ENCODE measurements around the gene TDRD5. TPM values are rescaled to one million over a fixed set of nuclear protein-coding genes. Genes with fewer than 3 reads are reported as not detected.

Gene TDRD5
- polyA plus RNA-seq, result under 1 TPM; 0.48 to 0.71 TPM

GRCh38 chr1:179591592-179592580, at the start of gene TDRD5:
TSS of gene TDRD5 (plus strand) at chr1:179591832. CDS start at chr1:179592616, 784 bp downstream.
- peaks cover 0 to 2% of the 10 kb centered on the region in 2 donors for H3K9me3 ChIP-seq (ENCODE audit: control insufficient read depth in 2 of 2, insufficient read depth in 1 of 2, low read depth in 1 of 2, low read length in 1 of 2)
- no peak within 1 kb of the TSS for H3K27ac ChIP-seq (ENCODE audit: low read depth in 2 of 2, low read length in 1 of 2)
- H3K4me3 ChIP-seq (ENCODE audit: low read depth in 1 of 2, low read length in 2 of 2), result peak within 1 kb of the TSS; percentile 45 to 47
- no peaks in the 10 kb centered on the region for H3K36me3 ChIP-seq (ENCODE audit: control insufficient read depth in 2 of 2, insufficient read depth in 2 of 2, low read length in 1 of 2)
- H3K27me3 ChIP-seq (ENCODE audit: control insufficient read depth in 1 of 2, insufficient read depth in 2 of 2, low read length in 2 of 2), result no peaks in the 10 kb centered on the region
- peaks cover 4% of the 10 kb centered on the region in 2 donors for H3K4me1 ChIP-seq (ENCODE audit: control insufficient read depth in 2 of 2, insufficient read depth in 2 of 2, low read length in 1 of 2)
- WGBS, 2 donors, result 17 to 18% methylated on average over 69 to 75 of the region's 75 CpGs

- H3K9me3 ChIP-seq (ENCODE audit: control insufficient read depth in 2 of 2, insufficient read depth in 1 of 2, low read depth in 1 of 2, low read length in 1 of 2), result peaks cover 2 to 3% of the 10 kb centered on the region in 2 donors
- H3K4me1 ChIP-seq (ENCODE audit: control insufficient read depth in 2 of 2, insufficient read depth in 2 of 2, low read length in 1 of 2), result no peaks in the 10 kb centered on the region
- no peaks in the 10 kb centered on the region for H3K36me3 ChIP-seq (ENCODE audit: control insufficient read depth in 2 of 2, insufficient read depth in 2 of 2, low read length in 1 of 2)
- no peak overlapping the region for H3K27ac ChIP-seq (ENCODE audit: low read depth in 2 of 2, low read length in 1 of 2)
- WGBS, 2 donors, result 29 to 33% methylated on average over 3 of the region's 3 CpGs
- no peak overlapping the region for H3K4me3 ChIP-seq (ENCODE audit: low read depth in 1 of 2, low read length in 2 of 2)
- no peaks in the 10 kb centered on the region for H3K27me3 ChIP-seq (ENCODE audit: control insufficient read depth in 1 of 2, insufficient read depth in 2 of 2, low read length in 2 of 2)
These were observed 46.3 kb upstream of the TDRD5 start for GRCh38 chr1:179545321-179545720.

GRCh38 chr1:179547021-179547535, 44.6 kb upstream of the TDRD5 start:
- Histone ChIP-seq H3K4me1 (ENCODE audit: control insufficient read depth in 2 of 2, insufficient read depth in 2 of 2, low read length in 1 of 2) (no peaks in the 10 kb centered on the region), H3K4me3 (ENCODE audit: low read depth in 1 of 2, low read length in 2 of 2) (no peak overlapping the region), H3K27ac (ENCODE audit: low read depth in 2 of 2, low read length in 1 of 2) (no peak overlapping the region), H3K27me3 (ENCODE audit: control insufficient read depth in 1 of 2, insufficient read depth in 2 of 2, low read length in 2 of 2) (no peaks in the 10 kb centered on the region), H3K36me3 (ENCODE audit: control insufficient read depth in 2 of 2, insufficient read depth in 2 of 2, low read length in 1 of 2) (no peaks in the 10 kb centered on the region), H3K9me3 (ENCODE audit: control insufficient read depth in 2 of 2, insufficient read depth in 1 of 2, low read depth in 1 of 2, low read length in 1 of 2) (peaks cover 0 to 2% of the 10 kb centered on the region in 2 donors)
- 45 to 75% methylated on average over 2 of the region's 2 CpGs for WGBS, 2 donors

GRCh38 chr1:179548666-179549367, 42.8 kb upstream of the TDRD5 start:
- Histone ChIP-seq H3K4me3 (ENCODE audit: low read depth in 1 of 2, low read length in 2 of 2) (no peak overlapping the region), H3K36me3 (ENCODE audit: control insufficient read depth in 2 of 2, insufficient read depth in 2 of 2, low read length in 1 of 2) (no peaks in the 10 kb centered on the region), H3K27me3 (ENCODE audit: control insufficient read depth in 1 of 2, insufficient read depth in 2 of 2, low read length in 2 of 2) (no peaks in the 10 kb centered on the region), H3K27ac (ENCODE audit: low read depth in 2 of 2, low read length in 1 of 2) (no peak overlapping the region), H3K4me1 (ENCODE audit: control insufficient read depth in 2 of 2, insufficient read depth in 2 of 2, low read length in 1 of 2) (no peaks in the 10 kb centered on the region), H3K9me3 (ENCODE audit: control insufficient read depth in 2 of 2, insufficient read depth in 1 of 2, low read depth in 1 of 2, low read length in 1 of 2) (no peaks in the 10 kb centered on the region)
- WGBS, 2 donors, result 69 to 74% methylated on average over 3 of the region's 3 CpGs

- no peaks in the 10 kb centered on the region for H3K36me3 ChIP-seq (ENCODE audit: control insufficient read depth in 2 of 2, insufficient read depth in 2 of 2, low read length in 1 of 2)
- no peaks in the 10 kb centered on the region for H3K9me3 ChIP-seq (ENCODE audit: control insufficient read depth in 2 of 2, insufficient read depth in 1 of 2, low read depth in 1 of 2, low read length in 1 of 2)
- H3K27me3 ChIP-seq (ENCODE audit: control insufficient read depth in 1 of 2, insufficient read depth in 2 of 2, low read length in 2 of 2), result no peaks in the 10 kb centered on the region
- H3K4me3 ChIP-seq (ENCODE audit: low read depth in 1 of 2, low read length in 2 of 2), result no peak overlapping the region
- no peaks in the 10 kb centered on the region for H3K4me1 ChIP-seq (ENCODE audit: control insufficient read depth in 2 of 2, insufficient read depth in 2 of 2, low read length in 1 of 2)
- no peak overlapping the region for H3K27ac ChIP-seq (ENCODE audit: low read depth in 2 of 2, low read length in 1 of 2)
- WGBS, 2 donors, result 71 to 76% methylated on average over 2 of the region's 2 CpGs
These were observed 42.3 kb upstream of the TDRD5 start for GRCh38 chr1:179549368-179549700.

- Histone ChIP-seq H3K36me3 (ENCODE audit: control insufficient read depth in 2 of 2, insufficient read depth in 2 of 2, low read length in 1 of 2) (no peaks in the 10 kb centered on the region), H3K4me3 (ENCODE audit: low read depth in 1 of 2, low read length in 2 of 2) (no peak overlapping the region), H3K27me3 (ENCODE audit: control insufficient read depth in 1 of 2, insufficient read depth in 2 of 2, low read length in 2 of 2) (no peaks in the 10 kb centered on the region), H3K4me1 (ENCODE audit: control insufficient read depth in 2 of 2, insufficient read depth in 2 of 2, low read length in 1 of 2) (no peaks in the 10 kb centered on the region), H3K27ac (ENCODE audit: low read depth in 2 of 2, low read length in 1 of 2) (no peak overlapping the region), H3K9me3 (ENCODE audit: control insufficient read depth in 2 of 2, insufficient read depth in 1 of 2, low read depth in 1 of 2, low read length in 1 of 2) (no peaks in the 10 kb centered on the region)
- 45 to 52% methylated on average over 9 of the region's 9 CpGs for WGBS, 2 donors
These were observed 40.6 kb upstream of the TDRD5 start for GRCh38 chr1:179550746-179551682.

GRCh38 chr1:179554427-179554826, 37.2 kb upstream of the TDRD5 start:
- Histone ChIP-seq H3K36me3 (ENCODE audit: control insufficient read depth in 2 of 2, insufficient read depth in 2 of 2, low read length in 1 of 2) (no peaks in the 10 kb centered on the region), H3K4me3 (ENCODE audit: low read depth in 1 of 2, low read length in 2 of 2) (no peak overlapping the region), H3K27ac (ENCODE audit: low read depth in 2 of 2, low read length in 1 of 2) (no peak overlapping the region), H3K4me1 (ENCODE audit: control insufficient read depth in 2 of 2, insufficient read depth in 2 of 2, low read length in 1 of 2) (no peaks in the 10 kb centered on the region), H3K9me3 (ENCODE audit: control insufficient read depth in 2 of 2, insufficient read depth in 1 of 2, low read depth in 1 of 2, low read length in 1 of 2) (no peaks in the 10 kb centered on the region), H3K27me3 (ENCODE audit: control insufficient read depth in 1 of 2, insufficient read depth in 2 of 2, low read length in 2 of 2) (no peaks in the 10 kb centered on the region)

GRCh38 chr1:179558078-179558477, 33.6 kb upstream of the TDRD5 start:
- Histone ChIP-seq H3K27ac (ENCODE audit: low read depth in 2 of 2, low read length in 1 of 2) (no peak overlapping the region), H3K4me3 (ENCODE audit: low read depth in 1 of 2, low read length in 2 of 2) (no peak overlapping the region), H3K36me3 (ENCODE audit: control insufficient read depth in 2 of 2, insufficient read depth in 2 of 2, low read length in 1 of 2) (no peaks in the 10 kb centered on the region), H3K4me1 (ENCODE audit: control insufficient read depth in 2 of 2, insufficient read depth in 2 of 2, low read length in 1 of 2) (no peaks in the 10 kb centered on the region), H3K9me3 (ENCODE audit: control insufficient read depth in 2 of 2, insufficient read depth in 1 of 2, low read depth in 1 of 2, low read length in 1 of 2) (no peaks in the 10 kb centered on the region), H3K27me3 (ENCODE audit: control insufficient read depth in 1 of 2, insufficient read depth in 2 of 2, low read length in 2 of 2) (no peaks in the 10 kb centered on the region)
- 88 to 95% methylated on average over 1 of the region's 1 CpG for WGBS, 2 donors

All from esophagus (tissue), 2 donors.